ENCODE results near the gene CDK11A.

- TF ChIP-seq CTCF (conservative IDR thresholded peaks at IDR 0.05; ENCODE audit: low read depth, low read length) = no peak
- no peak for TF ChIP-seq EZH2 (IDR thresholded peaks at IDR 0.05; ENCODE audit: borderline replicate concordance, low read depth, low read length, poor library complexity, severe bottlenecking)
Measured at GRCh38 chr1:1666526-1666925, 57.6 kb downstream of the CDK11A start.
